Activated T-cell treated with anti-CD3 and anti-CD28 coated beads for 48 hours (primary cell): Measurements from ENCODE around the gene IL22.
"Not testable (repeated sequence)": the region's sequence is repeated elsewhere in the genome, so short reads cannot be mapped to it uniquely, and the experiment has no call there.

Source experiments
- DNase-seq: peaks from one replicate; pipeline ENCODE4 v3.0.0-alpha.2; 2020; ENCODE audit warnings: low read depth

Gene IL22

GRCh38 chr12:68229956-68230355 lies 23.4 kb downstream of the IL22 start:
- no peak for DNase-seq

GRCh38 chr12:68227356-68227755 lies 26.0 kb downstream of the IL22 start:
- DNase-seq = no peak

DNA sequence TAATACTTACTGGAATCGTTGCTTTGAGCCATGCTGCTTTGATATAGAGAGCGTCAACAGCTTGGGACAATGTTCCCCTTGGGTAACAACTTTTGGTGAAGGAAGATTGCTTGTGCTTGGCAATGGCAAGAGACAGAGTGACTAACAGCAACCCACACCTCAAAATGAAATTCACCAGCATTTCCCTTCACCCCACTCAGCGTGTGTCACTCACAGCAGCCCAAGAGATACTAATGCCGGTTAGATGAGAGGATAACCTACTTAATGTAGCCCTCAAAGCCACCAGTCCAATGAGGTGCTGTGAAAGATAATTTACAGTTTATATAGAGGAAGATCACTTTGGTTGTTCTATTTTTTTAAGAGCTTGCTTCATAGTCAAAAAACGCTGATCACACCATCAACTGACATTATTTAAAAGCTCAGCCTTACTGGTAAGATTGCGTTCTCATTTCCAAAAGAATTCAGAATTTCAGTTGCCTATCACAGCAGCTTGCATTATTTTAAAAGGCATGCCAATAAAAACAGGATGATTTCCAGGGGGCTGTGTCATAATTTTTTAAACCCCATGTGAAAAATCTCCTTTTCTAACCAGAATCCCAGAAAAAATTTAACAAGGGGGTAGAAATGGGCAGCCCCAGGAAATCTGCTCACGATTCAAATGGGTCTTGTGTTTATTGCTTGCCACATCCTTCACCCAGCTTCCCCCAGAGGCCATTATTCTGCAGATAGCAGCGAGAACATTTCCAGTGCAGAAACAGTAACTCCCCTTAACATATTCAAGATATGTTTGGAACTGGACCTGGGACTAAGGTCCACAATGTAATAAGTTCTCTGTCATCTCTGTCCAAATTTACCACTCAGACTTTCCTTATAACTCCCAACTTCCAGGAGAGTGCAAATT lies 27.6 kb downstream of the IL22 start, which contains the start of gene IL26:
TSS of gene IL26 (minus strand) at position 235 of the 901 bp plus-strand sequence. CDS start at position 181, 54 bp downstream.
- DNase-seq = no peak

DNA sequence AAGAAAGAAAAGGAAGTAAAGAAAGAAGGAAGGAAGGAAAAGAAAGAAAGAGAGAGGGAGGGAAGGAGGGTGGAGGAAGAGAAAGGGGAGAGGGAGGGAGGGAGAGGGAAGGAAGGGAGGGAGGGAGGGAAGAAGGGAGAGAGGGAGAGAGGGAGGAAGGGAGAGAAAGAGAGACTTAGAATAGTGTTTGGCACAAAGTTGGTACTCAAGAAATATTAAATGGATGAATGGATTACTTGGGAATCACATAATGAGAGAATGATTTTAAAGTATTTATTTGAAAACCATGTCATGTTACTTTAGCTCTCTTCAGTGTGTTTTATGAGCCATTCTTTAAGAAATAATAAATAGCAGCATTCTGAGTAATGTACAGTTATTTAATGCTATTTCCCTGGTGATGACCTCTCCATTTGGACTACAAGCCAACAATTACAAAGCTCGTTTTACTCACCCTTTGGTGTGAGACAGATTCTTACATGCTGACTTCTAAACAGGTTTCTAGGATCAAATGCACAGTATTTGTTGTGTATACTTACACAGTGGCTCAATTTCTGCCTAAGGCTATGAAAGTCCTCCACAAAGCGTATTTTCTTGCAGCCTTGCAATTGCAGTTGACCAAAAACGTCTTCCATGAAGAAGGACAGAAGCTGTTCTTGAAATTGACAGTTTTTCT lies 28.7 kb downstream of the IL22 start:
- DNase-seq = no peak

GRCh38 chr12:68223067-68223747 lies 30.2 kb downstream of the IL22 start:
- DNase-seq = peak; percentile 50

DNA sequence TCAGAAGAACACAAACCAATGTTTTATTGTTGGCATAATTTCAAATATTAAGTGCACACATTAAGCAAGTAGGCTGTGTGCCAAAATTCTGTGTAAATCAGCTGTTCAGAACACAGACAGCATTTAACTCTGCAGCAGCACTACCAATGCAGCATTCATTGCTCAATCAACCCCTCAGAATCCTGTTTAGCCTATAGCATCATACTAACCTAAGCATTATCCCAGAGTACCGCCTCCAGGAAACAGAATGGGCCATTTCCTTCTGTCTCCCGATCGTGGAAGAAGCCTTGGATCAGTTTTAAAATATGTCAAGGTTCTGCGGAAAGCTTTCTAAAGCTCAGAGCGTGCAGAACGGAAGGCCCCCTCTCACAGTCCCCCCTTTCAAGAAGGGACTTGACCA lies 31.1 kb downstream of the IL22 start:
- DNase-seq = no peak

DNA sequence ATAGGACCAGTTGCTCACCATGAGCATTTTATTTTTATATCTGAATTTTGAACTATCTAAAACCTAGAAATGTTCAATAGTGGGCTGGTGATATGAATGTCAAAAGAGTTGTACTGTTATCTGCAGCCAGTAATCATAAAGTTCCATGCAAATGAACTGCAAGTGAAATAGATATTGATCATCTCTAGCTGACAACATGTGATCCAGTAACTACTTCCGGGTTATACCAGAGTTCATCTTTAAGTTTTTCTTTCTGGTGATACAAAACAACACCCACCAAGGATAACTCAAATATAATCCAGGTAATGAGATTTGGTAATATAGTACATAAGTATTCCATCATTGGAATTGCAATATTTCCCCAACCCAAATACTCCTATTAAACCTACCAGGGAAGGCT lies 31.9 kb downstream of the IL22 start:
- no peak for DNase-seq

GRCh38 chr12:68210875-68211274 lies 42.5 kb downstream of the IL22 start:
- DNase-seq = no peak

- not testable (repeated sequence) for DNase-seq
These were observed 44.2 kb downstream of the IL22 start for GRCh38 chr12:68209048-68209728.

DNA sequence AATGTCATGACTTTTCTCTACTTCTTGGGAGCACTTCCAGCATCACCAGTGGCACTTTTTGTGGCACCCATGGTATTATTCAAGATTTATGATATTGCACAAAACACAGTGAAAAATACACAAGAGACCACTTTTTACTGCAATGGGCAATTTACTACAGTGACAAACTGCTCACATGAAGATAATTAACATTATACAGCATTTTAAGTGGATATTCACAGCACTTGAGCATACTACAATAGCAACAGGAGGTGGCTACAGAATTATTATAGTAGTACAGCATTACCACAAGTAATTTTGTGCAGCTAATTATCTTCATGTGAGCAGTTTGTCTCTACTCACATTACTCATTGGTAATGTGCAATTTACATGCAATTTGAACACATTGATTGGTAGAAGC lies 46.1 kb downstream of the IL22 start:
- no peak for DNase-seq

- DNase-seq = no peak
These were observed 47.0 kb downstream of the IL22 start for GRCh38 chr12:68206446-68206845.

DNA sequence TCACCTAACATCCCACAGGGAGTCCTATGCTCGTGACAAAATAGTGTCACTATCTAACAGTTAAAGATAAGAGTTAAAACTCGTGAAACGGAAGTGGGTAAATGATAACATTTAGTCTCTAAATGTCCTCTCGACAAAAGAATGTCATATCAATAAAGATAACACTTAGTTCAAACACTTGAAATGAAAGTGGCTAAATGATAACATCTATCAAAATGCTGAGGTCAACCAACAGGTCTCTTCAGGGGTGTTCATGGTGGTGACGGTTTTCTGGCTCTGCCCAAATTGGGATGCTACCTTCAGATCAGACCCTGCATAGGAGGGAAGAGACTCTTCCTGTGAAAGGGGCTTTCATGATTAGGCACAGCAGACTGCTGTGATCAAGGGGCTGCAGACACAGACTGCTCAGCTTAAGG lies 49.9 kb downstream of the IL22 start:
- DNase-seq = no peak

GRCh38 chr12:68200854-68201253 lies 52.5 kb downstream of the IL22 start:
- no peak for DNase-seq

GRCh38 chr12:68199127-68199526 lies 54.3 kb downstream of the IL22 start:
- no peak for DNase-seq

GRCh38 chr12:68198507-68199086 lies 54.8 kb downstream of the IL22 start:
- DNase-seq = no peak
